GM04504 (cell line): Measurements from ENCODE around the gene DLX3.
"Not testable (repeated sequence)": the region's sequence is repeated elsewhere in the genome, so short reads cannot be mapped to it uniquely, and the experiment has no call there.

Experiments used
- DNase-seq: peaks from one replicate; pipeline ENCODE4 v3.0.0-alpha.2; 2012; ENCODE audit warnings: low read depth

DLX3 gene

DNA sequence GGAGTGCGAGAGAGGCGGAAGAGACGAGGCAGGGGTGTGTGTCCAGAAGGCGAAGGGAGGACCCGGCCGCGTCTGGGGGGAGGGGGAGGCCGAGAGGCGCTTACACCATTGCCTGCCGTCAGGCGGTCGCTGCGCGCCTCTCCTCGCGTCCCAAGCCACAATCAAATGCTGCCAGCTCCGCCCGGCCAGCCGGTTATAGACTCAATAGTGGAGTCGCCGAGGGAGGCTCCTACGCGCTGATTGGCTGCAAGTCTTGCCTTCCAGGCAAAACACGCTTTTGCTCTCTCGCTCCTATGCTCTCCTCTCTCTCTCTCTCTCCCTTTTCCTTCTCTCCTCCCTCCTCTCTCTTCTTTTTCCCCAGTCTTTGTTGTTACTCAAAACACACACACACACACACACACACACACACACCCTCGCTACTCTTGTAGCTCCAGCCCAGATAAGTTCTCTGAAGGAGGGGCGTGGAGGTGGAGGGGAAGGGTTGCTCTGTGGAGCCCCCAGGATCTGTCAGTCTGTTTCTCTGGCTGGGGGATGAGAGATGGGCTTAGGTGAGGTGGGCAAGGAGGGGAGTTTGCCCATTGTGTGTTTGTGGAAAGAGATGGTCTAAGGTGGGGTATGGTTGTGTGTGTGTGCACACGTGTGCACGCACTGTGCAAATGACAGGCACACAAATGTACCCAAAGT, at the start of gene DLX3:
TSS of gene DLX3 (minus strand) at position 170 of the 684 bp plus-strand sequence. CDS start 226 bp downstream, outside the sequence.
- DNase-seq = peak; percentile 40

GRCh38 chr17:50044483-50044882, 49.5 kb upstream of the DLX3 start:
- DNase-seq = no peak

GRCh38 chr17:50043290-50044148, 48.5 kb upstream of the DLX3 start:
- no peak for DNase-seq

GRCh38 chr17:50042211-50042610, 47.2 kb upstream of the DLX3 start:
- DNase-seq = no peak

- not testable (repeated sequence) for DNase-seq
Observed at GRCh38 chr17:50040496-50040895, 45.5 kb upstream of the DLX3 start.

DNA sequence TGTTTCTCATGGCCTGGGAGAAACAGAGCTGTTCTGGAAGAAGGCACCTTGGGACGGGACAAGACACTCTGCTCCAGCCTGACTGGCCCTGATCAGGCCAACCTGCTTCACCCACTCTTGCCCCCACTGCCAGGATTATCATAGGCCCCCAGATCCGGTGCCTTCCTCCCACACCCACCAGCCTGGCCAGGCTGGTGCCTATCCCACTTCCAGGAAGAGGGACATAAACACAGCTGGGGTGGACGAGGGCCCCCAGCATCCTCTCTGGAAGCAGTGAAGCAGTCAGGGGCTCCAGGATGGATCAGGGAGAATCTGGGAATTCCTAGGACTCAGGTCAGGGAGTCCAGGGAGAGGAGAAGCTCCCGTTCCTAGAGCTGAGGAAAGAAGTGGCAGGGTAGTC, 44.0 kb upstream of the DLX3 start:
- DNase-seq = no peak

GRCh38 chr17:50037321-50038107, 42.5 kb upstream of the DLX3 start:
- peak; percentile 54 for DNase-seq

GRCh38 chr17:50036455-50037261, 41.6 kb upstream of the DLX3 start:
- no peak for DNase-seq

DNA sequence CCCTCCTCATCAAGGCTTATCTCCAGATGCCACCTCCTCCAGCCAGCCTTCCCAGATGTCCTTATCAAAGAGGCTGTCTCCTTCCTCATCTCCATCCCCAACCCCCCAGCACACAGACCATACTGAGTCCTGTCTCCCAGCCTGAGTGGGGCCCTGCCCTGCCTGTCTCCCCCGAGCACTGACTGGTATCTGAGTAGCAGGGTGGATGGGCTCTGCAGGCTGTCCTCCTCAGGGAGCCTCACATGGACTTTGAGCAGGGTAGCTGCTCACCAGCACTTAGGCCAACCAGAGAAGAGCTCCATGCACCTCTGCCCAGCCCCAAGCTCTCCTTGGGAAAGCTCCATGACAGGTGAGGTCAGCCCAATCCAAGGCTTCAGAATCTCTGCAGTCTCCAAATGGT, 40.9 kb upstream of the DLX3 start:
- no peak for DNase-seq

- no peak for DNase-seq
Observed at GRCh38 chr17:50035421-50035879, 40.4 kb upstream of the DLX3 start.

GRCh38 chr17:50034498-50035364, 39.7 kb upstream of the DLX3 start:
- DNase-seq = no peak

DNA sequence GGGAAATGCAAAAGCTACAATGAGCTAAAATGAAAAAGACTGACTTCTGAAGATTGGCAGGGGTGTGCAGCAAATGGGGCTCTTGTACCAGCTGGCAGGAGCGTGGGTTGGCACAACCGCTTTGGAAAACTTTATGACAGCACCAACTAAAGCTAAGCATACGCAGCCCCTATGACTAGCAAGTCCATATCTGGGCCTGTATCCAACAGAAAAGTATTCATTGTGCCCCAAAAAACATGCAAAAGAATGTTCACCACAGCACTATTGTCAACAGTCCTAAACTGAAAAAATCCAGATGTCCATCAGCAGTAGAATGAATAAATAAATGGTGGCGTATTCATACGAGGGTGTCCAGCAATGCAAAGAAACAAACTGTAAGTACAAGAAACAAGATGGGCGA, 38.3 kb upstream of the DLX3 start:
- DNase-seq = no peak

DNA sequence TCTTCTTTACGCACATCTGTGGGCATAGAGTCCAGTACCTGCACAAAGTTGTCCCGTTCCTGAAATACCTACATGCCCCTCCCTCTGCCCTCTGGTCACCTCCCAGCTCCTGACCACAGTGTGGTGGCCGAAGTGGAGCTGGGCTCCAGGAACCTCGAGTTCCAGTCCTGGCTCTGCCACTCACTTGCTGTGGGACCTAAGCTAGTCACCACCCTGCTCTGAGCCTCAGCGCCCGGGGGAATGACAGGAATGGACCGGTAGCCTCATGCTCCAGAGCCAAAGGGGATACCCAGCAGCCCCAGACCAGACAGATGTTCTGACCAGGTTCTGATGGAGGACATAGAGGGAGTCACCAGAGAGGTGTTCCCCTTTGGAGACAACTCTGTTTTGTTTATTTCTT, 34.2 kb upstream of the DLX3 start:
- DNase-seq = no peak

DNA sequence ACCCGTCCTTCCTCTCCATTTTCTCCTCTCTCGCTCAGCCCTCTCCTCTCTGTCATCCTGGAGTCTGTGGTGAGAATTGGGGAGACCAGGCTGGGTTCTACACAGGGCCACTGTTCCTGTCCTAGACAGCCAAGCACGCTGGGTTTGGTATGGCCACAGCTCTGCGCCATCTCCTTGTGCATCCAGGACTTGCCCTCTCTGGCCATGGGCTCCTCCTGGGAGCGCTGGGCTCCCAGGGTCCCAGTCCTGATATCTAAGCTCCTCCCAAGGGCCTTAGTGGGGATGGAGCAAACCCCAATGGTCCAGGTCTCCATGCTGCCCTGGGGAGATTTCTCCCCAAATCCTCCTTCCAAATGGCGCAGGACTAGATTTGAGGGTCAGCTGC, 33.7 kb upstream of the DLX3 start:
- DNase-seq = no peak

DNA sequence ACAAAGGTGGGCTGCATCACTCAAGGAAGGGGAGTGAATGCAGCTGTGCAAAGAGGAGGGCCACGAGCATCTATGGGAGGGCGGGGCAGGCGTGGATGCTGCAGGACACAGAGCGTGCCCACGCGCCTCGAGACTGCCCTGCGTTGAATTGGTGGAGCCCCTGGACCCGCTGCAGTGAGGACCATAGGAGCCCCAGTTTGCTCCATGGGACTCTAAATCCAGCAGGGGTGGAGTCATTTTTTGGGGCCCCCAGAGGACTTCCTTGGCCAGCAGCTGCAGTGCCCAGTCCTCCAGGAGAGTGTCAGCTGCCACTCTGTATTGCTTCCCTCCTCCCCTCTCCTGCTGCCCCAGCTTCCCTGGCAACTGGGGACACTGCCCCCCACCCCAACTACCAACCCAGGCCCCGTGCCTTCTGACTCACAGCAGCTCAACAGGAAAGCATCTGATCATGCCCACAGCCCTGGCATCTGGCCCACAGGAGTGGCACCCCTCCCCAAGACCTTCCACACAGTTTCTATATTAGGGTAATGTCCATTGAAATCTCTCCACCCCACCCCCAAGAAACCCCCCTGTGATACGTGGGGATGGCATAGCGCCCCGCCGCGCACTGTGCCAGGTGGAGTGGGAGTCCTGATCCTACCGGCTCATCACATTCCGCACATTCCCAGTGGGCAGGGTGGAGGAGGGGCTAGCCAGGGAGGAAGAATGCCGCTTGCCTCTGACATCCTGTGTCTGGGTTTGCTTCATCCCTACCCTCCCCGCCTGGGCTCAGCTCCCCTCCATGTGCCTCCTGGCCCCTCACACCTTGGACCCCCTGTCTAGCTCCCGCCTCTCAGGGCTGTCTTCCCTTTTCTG, 33.1 kb upstream of the DLX3 start:
- no peak for DNase-seq

- peak; percentile 87 for DNase-seq
Observed at GRCh38 chr17:50027172-50027880, 32.3 kb upstream of the DLX3 start.

DNA sequence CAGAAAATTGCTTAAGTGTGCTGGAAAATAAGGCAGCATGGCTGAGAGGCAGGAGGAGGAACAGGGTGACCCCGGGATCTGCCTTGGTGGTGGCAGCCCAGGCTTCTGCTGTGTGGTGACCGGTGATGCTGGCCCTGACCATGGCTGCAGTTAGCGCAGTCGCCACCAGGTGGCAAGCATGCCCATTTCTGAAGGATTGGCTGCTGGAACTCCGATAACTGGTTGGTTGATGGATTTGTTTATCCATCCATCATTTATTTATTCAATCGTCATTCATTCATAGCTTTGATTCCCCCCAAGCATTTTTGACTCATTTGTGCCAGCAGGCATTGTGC, 31.8 kb upstream of the DLX3 start:
- DNase-seq = peak; percentile 57

- DNase-seq = no peak
Observed at GRCh38 chr17:50026046-50026675, 31.1 kb upstream of the DLX3 start.

DNA sequence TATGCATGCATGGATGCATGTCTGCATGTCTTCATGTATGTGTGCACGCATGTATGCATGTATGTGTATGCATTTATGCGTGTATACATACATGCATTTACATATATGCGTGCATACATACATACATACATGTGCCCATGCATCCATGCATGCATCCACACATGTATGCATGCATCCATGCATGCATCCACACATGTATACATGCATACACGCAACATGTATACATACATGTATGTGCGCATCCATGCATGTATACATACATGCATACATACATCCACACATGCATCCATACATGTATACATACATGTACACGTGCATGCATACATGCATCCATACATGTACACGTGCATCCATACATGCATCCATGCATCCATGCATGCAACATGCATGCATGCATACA, 29.8 kb upstream of the DLX3 start:
- DNase-seq = no peak
